Right lobe of liver (tissue), 4 donors: Measurements from ENCODE around the gene C12orf56.

Experiments used
- POLR2A ChIP-seq: fragments of 450-650 bp; IDR thresholded peaks from one replicate; pipeline ENCODE4 v1.6.1; 2017; ENCODE audit warnings: antibody characterized with exemption, mild to moderate bottlenecking
- TF ChIP-seq, protein P1 (sequence below), 4 donors: fragments of 200-600 bp in 3 of 4; fragments of 450-650 bp in 1 of 4; IDR thresholded peaks; one replicate each; pipeline versions ENCODE4 v1.5.1 to v1.8.0; 2016 to 2022; ENCODE audit warnings: antibody characterized with exemption in 4 of 4, mild to moderate bottlenecking in 2 of 4
- donor health status: DM: no; HTN: no; CAD: no.
- donor health status: DM: no; HTN: no; CAD: no.
- donor health status: DM: no; HTN: yes; CAD: no.

DNA sequence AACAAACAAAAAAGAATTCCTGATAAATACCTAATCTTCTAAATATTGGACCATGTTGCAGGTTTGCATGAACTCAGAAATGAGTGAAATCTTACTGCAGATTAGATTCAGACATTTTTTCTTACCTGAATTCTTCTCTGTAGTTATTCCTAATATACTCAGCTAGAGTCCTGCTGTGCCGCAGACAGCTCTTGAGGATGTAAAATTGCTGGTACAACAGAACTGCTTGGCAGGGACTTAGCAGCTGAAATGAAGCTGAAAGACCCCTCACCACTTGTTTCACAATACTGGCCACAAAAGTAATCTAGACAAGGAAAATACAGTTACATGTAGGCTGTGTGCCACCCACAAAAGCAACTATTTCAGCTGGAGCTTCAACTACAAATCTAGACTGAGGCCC lies 120.1 kb downstream of the C12orf56 start:
- TF ChIP-seq, protein P1, sequence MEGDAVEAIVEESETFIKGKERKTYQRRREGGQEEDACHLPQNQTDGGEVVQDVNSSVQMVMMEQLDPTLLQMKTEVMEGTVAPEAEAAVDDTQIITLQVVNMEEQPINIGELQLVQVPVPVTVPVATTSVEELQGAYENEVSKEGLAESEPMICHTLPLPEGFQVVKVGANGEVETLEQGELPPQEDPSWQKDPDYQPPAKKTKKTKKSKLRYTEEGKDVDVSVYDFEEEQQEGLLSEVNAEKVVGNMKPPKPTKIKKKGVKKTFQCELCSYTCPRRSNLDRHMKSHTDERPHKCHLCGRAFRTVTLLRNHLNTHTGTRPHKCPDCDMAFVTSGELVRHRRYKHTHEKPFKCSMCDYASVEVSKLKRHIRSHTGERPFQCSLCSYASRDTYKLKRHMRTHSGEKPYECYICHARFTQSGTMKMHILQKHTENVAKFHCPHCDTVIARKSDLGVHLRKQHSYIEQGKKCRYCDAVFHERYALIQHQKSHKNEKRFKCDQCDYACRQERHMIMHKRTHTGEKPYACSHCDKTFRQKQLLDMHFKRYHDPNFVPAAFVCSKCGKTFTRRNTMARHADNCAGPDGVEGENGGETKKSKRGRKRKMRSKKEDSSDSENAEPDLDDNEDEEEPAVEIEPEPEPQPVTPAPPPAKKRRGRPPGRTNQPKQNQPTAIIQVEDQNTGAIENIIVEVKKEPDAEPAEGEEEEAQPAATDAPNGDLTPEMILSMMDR (IDR thresholded peaks at IDR 0.05): no peak
- no peak for TF ChIP-seq POLR2A
